KBM-7 (cell line): ENCODE data around the gene LZTS2.
A peak's percentile ranks its signal among the peaks of the same experiment; 100 is the strongest.
"Not testable (repeated sequence)": the region's sequence is repeated elsewhere in the genome, so short reads cannot be mapped to it uniquely, and the experiment has no call there.

ENCODE experiments used
- DNase-seq: peaks from one replicate; pipeline ENCODE4 v3.0.0-alpha.2; 2015
- in situ Hi-C: fragments of 300-500 bp; cut with MboI; formaldehyde crosslinking; loops from 2 replicates; pipeline ENCODE4 v1.14.3; 2020; ENCODE audit warnings: low sequenced_read_pairs, low pct_unique_long_range_greater_than_20kb, mixed read lengths

The LZTS2 gene

DNA sequence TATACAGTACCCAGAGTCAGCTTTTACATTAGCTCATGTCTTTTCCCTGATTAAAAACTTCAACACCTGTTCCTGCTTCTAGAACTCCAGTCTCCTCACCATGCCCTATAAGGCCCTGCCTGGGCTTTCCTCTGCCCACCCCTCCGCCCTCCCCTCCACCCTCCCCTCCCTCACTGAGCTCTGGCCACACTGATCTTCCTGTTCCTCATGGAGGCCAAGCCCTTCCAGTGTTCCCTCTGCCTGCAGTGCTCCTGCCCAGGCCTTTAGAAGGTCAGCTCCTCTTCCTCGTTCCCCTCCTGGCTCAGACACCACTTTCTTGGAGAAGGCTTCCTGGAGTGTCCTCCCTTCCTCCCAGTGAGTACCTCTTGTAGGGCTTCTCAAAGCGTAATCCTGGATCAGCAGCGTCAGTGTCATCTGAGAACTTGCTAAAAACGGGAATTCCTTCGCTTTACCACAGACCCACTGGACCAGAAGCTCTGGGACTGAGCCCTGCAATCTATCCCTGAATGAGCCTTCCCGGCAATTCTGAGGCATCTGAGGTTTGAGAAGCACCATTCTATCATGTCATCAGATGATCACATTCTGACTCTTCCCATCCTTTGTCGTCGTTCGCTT is 27.6 kb downstream of the LZTS2 start:
- no peak for DNase-seq
- in situ Hi-C loops = no loop called here

DNA sequence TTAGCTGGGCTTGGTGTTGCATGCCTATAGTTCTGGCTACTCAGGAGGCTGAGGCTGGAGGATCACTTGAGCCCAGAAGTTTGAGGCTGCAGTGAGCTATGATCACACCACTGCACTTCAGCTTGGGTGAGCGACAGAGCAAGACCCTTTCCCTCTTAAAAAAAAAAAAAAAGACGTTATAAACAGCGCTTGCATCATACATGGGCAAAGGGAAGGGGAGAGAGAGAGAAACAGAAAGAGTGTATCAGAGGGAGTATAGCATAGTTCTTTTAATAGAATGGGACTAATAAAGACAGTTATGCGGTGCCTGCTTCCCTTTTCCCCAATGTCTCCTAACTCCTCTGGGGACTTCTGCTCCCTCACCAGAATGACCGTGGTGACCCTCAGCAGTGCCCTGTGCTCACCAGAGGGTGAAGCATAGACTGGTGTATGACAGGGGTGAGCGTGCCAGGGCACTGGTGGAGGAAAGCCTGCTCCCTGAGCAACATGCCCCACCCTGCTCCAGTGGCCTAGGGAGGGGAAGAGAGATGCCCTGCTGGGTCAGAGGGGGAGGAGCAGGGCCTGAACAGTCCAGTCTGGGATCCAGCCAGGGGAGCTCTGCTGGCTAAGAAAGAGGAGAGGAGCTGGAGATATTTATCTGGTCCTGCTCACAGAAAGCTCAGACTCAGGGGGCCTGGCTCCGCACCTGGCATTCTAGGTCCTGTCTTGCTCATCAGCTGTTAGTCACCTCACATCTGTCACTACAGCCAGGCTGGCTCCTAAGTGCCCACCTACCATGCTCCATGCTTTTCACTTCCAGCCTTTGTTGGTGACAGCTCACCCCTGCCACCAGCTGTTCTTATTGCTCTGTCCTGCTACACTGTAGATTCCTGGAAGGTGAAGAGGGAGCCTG is 29.1 kb downstream of the LZTS2 start:
- in situ Hi-C loops = no loop called here
- peak; percentile 68 for DNase-seq

DNA sequence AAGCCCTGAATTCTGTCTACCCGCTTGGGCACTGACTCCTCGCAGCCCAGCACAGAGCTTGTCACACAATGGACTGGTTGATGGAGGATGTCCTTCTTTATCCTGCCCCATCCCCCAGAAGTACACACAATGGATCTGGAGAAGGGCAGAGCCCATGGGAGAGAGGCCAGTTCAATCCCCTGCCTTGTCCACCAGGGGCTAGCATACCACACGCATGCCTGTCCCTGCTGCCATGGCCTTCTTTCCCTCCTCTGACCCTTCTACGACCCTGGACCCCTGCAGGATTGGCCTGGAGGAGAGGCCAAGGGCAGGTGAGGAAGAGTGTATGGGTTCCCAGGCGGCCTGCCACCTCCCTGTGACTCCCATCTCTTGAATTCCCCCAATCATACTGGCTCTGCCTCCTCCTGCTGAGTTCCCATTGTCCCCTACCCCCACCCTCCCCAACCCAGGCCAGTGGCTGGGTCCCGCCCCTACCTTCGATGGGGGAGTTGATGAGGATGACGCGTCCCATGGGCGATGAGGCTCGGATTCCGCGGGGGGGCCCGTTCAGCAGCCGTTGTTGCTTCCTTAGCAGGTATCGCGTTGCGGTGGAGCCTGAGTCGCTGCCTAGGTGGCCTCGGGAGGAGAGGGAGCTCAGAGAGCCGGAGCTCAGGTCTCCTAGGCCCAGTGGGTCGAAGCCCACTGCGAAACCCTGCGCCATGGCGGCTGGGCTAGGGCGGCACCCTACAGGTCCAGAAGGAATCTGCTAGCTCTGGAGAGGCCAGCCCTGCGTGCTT is 30.1 kb downstream of the LZTS2 start:
- DNase-seq = no peak
- in situ Hi-C loops = no loop called here

DNA sequence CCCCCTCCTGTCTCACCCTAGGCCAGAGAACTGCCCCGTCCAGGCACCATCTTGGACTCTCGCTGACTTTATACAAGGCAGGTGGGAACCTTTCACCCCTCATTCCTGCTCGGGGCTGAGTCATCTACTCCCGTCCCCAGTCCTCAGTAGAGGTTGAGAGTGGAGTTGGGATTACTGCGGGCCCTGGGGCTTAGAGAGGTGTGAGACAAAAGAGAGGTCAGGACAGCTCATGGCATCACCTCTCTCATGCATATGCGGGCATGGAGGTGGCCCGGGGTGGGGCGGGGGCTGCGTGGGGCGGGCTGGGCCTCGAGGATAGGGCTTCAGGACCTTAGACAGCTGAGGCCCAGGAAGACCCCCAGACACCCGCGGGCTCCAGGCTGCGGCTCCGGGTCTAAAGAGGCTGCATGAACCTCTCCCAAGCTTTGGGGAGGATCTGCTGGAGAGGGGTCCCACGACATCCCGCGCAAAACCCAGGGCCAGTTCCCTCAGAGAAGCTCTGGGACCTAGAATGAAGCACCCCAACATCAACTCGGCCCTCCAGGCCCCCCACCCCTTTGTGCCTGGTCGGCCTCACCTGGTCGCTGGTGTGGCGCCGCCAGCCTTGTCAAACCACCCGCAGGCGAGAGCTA is 31.0 kb downstream of the LZTS2 start:
- no peak for DNase-seq
- in situ Hi-C loops = no loop called here

DNA sequence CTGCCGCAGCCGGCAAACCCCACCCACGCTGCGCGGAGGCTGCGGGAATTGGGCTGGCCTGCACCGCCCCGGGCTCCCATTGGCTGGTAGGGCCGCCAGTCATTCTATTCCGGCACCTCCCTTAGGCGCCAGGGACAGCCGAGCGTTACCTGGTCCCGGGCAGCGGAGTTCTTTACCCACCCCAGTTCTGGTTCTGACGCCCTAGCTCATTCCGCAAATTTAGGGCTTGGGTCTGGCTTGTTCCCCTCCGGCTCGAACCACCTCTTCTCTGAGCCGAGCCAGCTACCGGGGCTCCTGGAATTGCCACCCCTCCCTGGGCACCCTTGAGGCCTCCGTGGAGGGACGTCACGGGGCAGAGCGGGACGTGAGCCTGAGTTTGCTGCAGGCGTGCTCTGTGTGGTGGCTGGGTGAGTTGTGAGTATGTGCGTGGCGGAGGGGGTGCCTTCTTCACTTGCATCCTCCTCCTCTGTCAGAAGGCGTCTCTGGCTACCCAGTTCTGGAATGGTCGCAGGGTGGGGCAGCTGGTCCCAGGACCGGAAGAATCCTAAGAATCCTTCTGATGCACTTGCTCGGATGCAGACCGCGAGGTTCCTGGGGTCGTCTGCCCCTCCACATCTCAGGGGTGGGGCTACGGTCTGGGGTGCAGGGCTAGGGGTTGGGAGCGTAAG is 31.7 kb downstream of the LZTS2 start, which contains the start of the genes PDZD7 and SFXN3:
Gene PDZD7, minus strand, starts transcription at position 2 of the 668 bp plus-strand sequence. CDS start 910 bp downstream, outside the sequence.
Gene SFXN3, plus strand, starts transcription at position 107 of the 668 bp plus-strand sequence. CDS start 3,461 bp downstream, outside the sequence.
- peak; percentile 92 for DNase-seq

DNA sequence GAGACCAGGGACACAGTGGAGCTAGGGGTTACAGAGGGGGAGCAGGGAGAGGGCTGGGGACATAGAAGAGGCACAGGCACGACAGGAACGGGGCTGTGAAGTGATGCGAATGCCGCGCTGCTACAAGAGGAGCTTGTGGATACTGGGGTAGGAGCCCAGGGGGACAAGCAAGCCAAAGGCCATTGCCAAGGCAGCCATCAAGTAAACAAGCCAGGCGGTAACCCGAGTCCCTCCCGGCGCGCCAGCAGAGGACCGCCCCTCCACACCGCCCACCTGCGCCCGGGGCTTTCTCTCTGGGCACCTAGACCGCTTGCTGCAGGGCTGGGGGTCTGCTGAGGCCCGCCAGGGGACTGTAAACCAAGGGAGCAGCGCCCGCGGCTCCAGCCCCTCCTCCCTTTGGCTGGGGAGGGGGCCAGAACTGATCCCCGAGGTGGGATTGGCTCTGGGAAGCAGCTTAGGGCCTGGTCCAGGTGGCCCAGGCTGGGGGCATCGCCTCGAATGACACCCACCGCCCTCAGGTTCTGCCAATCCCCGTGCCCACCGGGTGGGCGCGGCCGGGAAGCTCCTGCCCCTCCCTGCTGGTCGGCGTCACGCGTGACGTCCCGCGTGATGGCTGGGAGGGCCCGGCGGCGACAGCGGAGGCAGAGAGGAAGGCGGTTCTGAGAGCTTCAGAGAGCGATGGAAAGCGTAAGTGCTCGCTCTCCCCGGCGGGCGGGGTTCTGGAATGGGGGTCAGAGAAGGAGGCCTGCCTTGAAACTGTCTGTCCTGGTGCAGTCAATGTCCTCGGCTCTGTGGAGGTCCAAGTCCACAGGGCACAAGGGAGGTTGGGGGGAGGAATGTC is 32.4 kb downstream of the LZTS2 start:
- in situ Hi-C loops = no loop called here
- DNase-seq = peak; percentile 44

More for the DNA sequence above, 31.7 kb downstream of the LZTS2 start, which contains the start of the genes PDZD7 and SFXN3:
- in situ Hi-C loops = no loop called here

DNA sequence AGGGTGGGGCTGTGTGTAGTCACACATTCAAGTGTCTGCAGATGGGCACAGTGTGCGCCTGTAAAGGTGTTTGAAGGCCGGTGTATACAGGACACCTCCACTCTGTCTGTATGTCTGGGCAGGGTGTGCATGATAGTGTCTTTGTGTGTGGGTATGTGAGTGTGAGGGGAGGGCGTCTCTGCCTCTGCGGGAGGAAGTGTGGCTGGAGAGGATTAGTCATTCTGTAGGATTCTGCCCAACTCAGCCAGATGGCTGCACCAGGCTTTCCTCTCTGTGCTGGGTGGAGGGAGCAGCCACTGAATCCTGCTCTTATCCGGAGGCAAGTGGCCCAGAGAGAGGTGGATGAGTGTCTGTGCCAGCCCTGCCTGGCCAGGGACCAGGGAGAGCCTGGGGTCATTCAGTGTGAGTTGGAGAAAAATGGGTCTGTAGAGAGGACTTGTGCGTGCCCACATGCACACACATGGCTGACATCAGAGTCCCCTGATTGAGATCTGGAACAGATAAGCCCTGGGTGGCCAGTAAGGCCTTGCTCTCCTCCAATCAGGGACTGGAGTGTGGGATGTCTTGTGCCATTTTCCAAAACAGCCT is 33.1 kb downstream of the LZTS2 start:
- DNase-seq = peak; percentile 92
- in situ Hi-C loops = no loop called here

DNA sequence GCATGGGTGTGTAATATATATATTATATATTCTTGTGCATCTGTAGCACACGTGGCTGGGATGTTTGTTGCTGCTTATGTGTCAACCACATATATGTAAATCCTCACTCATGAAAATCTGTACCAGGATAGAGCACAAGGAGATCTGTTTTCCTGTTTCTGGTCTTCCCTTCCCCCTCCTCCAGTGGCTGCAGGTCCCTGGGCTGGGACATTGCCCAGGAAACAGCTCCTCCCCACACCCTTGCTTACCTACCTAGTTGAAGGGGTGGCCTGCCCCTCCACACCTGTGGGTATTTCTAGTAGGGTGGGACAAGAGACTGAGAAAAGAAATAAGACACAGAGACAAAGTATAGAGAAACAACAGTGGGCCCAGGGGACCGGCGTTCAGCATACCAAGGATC is 33.7 kb downstream of the LZTS2 start:
- in situ Hi-C loops = no loop called here
- DNase-seq = no peak

DNA sequence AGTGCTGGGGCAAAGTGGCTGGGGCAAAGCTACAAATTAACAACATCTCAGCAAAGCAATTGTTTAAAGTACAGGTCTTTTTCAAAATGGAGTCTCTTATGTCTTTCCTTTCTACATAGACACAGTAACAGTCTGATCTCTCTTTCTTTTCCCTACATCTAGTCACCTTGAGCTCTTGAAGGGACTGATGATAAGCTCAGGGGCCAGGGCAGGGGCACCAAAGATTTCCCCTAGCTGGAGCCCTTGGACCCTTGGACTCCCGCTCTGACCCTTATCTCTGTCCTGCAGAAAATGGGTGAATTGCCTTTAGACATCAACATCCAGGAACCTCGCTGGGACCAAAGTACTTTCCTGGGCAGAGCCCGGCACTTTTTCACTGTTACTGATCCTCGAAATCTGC is 34.8 kb downstream of the LZTS2 start:
- in situ Hi-C loops, DNase-seq: not testable (repeated sequence)

DNA sequence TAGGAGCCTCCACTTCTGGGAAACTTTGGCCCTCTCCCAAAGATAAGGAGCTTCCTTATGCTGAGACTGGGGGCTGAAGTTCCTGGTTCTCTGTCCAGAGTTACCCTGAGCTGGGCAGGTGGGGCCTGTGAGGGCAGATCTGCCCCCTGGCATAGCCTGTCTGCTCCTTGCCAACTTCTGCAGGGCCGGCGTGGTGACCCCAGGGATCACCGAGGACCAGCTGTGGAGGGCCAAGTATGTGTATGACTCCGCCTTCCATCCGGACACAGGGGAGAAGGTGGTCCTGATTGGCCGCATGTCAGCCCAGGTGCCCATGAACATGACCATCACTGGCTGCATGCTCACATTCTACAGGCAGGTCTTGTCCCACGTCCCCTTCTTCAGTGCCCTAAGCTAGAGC is 35.7 kb downstream of the LZTS2 start:
- DNase-seq = no peak
- in situ Hi-C loops = no loop called here

DNA sequence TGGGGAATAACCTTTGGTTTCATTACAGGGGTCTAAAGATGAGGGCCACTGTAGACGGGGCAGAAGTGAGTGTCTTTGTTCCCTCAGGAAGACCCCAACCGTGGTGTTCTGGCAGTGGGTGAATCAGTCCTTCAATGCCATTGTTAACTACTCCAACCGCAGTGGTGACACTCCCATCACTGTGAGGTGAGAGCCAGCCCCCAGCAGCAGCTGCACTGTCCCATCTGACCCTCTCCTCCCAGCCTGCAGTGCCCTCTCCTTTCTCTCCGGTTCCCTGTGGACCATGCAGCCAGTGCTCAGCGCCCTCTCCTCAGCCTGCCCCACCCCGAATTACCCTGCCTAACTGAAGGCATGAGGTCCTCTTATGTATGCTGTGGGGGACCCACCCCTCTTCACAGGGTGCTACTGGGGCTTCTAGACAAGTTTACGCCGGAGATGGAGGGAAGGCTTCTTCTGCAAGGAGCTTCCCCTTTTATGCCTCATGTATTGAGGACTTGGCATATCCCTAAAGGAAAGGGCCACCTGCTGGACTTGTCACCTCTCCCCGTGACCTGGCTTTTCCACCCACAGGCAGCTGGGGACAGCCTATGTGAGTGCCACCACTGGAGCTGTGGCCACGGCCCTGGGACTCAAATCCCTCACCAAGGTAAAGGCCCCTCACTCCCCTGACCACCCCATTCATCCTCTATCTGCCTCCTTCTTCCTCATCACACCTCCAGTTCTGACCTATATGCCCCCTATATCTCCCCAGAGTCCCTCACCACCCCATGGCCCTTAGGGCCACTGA is 36.5 kb downstream of the LZTS2 start:
- no peak for DNase-seq
- in situ Hi-C loops = no loop called here

DNA sequence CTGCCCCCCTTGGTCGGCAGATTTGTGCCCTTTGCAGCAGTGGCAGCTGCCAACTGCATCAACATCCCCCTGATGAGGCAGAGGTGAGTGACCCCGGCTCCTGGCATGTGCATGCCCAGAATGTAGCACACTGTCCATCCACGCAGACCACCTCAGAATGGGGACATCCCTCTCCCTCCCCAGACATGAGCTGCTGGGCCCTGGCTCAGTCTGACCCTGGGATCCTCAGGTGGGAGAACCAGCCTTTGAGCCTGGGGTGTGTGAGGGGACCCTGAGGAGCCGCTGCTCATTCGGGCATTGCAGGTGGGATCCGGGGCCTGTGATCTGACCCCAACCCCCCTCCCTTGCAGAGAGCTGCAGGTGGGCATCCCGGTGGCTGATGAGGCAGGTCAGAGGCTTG is 37.1 kb downstream of the LZTS2 start:
- in situ Hi-C loops = no loop called here
- DNase-seq = no peak

DNA sequence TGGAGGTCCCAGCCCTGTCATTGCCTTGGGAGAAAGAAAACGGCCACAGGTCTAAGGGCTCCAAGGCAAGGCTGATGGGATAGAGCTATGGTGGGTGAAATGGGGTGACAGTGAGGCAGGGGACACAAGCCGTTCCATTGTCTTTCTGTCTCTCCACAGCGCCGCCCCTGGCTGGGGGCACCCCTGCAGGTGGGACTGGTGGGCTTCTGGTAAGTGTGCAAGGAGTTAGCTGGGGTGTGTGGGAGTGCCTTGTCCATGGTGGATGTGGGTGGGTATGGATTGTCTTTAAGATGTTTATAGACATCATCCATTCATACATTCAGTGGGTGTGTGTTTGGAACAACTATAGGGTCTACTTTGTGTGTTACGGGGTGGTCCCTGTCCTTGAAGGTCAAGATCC is 38.9 kb downstream of the LZTS2 start:
- no peak for DNase-seq
- in situ Hi-C loops = no loop called here

DNA sequence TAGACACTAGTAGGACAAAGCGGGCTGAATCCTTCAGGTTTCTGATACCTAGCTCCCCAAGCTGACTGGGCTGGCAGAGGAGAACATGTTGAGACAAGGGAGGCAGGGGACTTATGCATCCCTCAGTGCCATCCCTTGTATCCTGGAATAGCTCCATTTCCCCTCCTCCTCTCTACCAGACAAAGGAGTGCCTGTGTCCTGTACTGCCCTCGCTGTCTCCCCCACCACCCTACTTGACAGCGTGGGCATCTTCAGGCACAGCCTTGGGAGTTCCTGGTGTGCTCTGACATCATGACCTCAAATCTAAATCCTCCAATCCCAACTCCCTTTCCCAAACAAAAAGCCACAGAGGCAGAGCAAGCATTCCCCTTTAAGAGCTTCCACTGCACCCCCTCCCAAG is 40.5 kb downstream of the LZTS2 start:
- in situ Hi-C loops = no loop called here
- no peak for DNase-seq

DNA sequence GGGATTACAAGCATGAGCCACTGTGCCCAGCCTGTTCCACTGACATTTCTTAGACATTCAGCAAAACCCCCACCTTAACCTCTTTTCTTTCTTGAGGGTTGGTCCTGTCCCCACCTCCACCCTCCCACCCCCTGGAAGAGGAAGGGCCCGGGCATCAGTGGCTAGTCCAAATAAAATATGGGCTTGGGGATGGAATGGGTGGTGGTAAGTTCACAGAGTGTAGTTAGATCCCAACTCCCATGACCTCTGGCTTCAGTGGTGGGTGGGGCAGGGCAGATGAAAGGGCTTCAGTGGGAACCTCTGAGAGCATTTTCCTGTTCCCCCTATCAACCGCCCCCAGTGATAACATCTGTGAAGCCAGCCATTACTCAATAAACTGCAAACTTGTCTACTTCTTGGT is 41.2 kb downstream of the LZTS2 start:
- in situ Hi-C loops = no loop called here
- DNase-seq = no peak

DNA sequence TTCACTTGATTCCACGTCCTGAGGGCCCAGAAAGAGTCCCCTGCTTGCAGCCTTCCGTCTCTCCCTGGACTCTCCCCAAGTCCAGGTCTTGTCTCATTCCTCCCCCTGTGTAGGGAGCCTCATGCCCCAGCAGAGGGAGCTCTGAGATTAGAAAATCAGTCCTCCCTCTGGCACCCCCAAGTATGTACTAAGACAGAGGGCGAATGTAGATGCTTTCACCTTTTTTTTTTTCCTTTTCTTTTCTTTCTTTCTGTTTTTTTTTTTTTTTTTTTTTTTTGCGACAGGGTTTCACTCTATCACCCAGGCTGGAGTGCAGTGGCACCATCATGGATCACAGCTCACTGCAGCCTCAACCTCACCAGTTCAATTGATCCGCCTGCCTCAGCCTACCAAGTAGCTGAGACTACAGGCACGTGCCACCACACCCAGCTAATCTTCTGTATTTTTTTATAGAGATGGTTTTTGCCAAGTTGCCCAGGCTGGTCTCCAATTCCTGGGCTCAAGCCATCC is 41.7 kb downstream of the LZTS2 start:
- in situ Hi-C loops = no loop called here
- DNase-seq = peak; percentile 91

DNA sequence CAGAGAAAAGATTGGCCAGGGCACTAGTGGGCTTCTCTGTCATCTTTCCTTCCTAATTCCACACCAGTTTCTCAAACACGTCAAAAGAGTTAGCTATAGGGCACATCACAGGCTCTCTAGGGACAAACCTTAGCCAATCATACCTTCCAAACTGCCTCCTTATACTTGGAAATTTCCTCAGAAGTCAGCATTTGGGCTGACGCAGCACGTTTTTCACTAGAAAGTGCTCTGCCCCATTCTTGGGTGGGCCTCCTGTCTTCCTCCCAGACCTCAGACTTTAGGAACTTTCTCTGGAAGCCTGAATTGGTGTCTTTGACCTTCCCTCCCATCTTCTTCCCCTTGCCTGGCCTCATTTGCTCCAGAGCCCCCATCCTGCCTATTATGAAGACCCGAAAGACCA is 42.5 kb downstream of the LZTS2 start:
- in situ Hi-C loops = no loop called here
- DNase-seq = no peak
